ENCODE results near the gene KTI12.

KTI12 gene

DNA sequence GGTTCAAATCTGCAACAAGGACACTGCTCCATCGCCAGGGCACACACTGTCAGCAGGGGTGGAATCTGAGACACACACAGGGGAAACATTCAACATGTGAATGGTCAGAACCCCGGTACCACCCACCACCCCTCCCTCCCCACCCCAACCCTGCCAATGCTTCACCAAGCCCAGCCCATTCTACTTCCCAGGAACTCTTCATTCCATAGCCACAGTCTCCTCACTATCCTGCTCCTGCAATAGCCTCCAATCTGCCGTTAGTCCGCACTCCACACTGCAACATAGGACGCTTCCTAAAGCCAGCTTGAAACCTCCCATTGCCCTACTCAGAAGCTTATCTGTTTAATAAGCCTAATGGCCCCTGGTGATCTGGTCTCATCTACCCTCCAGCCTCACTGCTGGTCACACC lies 35.6 kb downstream of the KTI12 start:
- TF ChIP-seq POLR2AphosphoS5 (IDR thresholded peaks at IDR 0.05; ENCODE audit: low read depth, low read length) (no peak), TAF1 (IDR thresholded peaks at IDR 0.05; ENCODE audit: borderline replicate concordance, insufficient read depth, low read length) (no peak), FOXP2 (optimal IDR thresholded peaks at IDR 0.05; ENCODE audit: borderline replicate concordance, extremely low read depth, extremely low read length, insufficient read depth) (no peak), SIN3A (IDR thresholded peaks at IDR 0.05; ENCODE audit: borderline replicate concordance, insufficient read depth, low read length) (no peak)
- TF ChIP-seq, protein P1, sequence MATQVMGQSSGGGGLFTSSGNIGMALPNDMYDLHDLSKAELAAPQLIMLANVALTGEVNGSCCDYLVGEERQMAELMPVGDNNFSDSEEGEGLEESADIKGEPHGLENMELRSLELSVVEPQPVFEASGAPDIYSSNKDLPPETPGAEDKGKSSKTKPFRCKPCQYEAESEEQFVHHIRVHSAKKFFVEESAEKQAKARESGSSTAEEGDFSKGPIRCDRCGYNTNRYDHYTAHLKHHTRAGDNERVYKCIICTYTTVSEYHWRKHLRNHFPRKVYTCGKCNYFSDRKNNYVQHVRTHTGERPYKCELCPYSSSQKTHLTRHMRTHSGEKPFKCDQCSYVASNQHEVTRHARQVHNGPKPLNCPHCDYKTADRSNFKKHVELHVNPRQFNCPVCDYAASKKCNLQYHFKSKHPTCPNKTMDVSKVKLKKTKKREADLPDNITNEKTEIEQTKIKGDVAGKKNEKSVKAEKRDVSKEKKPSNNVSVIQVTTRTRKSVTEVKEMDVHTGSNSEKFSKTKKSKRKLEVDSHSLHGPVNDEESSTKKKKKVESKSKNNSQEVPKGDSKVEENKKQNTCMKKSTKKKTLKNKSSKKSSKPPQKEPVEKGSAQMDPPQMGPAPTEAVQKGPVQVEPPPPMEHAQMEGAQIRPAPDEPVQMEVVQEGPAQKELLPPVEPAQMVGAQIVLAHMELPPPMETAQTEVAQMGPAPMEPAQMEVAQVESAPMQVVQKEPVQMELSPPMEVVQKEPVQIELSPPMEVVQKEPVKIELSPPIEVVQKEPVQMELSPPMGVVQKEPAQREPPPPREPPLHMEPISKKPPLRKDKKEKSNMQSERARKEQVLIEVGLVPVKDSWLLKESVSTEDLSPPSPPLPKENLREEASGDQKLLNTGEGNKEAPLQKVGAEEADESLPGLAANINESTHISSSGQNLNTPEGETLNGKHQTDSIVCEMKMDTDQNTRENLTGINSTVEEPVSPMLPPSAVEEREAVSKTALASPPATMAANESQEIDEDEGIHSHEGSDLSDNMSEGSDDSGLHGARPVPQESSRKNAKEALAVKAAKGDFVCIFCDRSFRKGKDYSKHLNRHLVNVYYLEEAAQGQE (IDR thresholded peaks at IDR 0.05; ENCODE audit: insufficient read depth in 1 of 2, low read depth in 2 of 2, low read length in 2 of 2), result no peak

DNA sequence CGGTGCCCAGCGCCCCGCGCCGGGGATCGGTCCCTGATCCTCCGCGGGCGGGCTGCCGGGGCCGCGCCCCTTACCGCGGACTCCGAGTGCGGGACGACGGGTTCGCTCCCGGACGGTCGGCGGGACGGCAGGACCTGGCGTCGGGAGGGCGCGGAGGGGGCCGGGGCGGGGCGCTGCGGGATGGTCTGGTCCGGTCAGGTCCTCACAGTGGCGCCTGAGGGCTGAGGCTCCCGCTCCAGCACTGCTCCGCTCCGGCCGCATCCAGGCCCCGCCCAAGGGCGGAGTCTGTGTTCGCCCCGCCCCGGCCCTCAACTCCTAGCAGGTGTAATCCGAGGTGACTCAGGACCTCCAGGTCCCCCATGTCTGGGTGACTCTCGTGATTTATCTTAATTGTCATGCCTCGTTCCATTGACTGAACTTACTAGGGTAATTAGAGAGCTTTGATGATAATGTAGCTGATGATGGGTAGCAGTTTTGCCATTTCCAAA lies 43.1 kb downstream of the KTI12 start, which contains the start of gene RAB3B:
Gene RAB3B (minus strand): TSS at position 223 of the 488 bp plus-strand sequence. CDS start 13,583 bp downstream, outside the sequence.
- no peak for TF ChIP-seq POLR2AphosphoS5 (IDR thresholded peaks at IDR 0.05; ENCODE audit: low read depth, low read length)
- TF ChIP-seq, protein P1 (IDR thresholded peaks at IDR 0.05; ENCODE audit: insufficient read depth in 1 of 2, low read depth in 2 of 2, low read length in 2 of 2), result no peak
- no peak for TF ChIP-seq SIN3A (IDR thresholded peaks at IDR 0.05; ENCODE audit: borderline replicate concordance, insufficient read depth, low read length)
- TF ChIP-seq TAF1 (IDR thresholded peaks at IDR 0.05; ENCODE audit: borderline replicate concordance, insufficient read depth, low read length), result no peak
- TF ChIP-seq FOXP2 (optimal IDR thresholded peaks at IDR 0.05; ENCODE audit: borderline replicate concordance, extremely low read depth, extremely low read length, insufficient read depth), result no peak

DNA sequence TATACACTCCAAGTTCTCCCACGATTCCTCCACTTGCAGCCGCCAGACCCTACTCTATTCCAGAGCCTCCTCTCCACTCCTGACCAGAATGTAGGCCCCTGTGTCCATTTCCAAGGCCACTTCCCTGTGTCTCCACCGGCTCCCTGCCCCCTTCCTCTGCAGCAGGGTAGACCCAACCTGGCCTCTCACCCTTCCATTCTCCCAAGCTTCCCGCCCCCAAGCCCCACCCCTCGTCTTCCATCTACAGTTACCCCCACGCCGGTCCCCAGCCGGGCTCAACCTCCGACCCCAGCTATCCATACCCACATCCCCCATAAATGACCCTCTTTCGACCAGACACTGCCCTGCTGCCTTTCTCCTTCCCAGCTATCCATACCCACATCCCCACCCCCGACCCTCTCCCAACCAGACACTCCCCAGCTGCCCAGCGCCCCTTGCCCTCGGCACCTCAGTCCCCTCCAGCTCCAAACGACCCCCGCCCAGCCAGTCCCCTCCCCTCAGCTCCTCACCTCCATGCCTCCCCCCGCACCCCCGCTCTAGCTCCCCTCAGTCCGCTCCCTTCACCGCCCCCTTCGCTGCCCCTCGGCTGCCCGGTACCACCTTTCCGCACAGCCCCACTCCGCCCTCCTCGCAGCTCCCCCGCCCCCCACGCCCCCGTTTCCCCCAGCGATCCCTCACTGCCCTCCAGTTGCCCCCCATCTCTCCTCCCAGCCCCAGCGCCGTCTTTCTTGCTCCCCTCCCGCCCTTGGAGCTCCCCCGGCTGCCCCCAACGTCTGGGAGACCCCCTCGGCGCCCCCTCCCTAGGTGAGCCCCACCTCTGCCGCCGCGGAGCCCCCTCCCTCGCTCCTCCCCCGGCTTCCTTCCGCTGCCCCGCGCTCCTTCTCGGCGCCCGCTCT lies 43.8 kb downstream of the KTI12 start:
- no peak for TF ChIP-seq SIN3A (IDR thresholded peaks at IDR 0.05; ENCODE audit: borderline replicate concordance, insufficient read depth, low read length)
- no peak for TF ChIP-seq POLR2AphosphoS5 (IDR thresholded peaks at IDR 0.05; ENCODE audit: low read depth, low read length)
- no peak for TF ChIP-seq FOXP2 (optimal IDR thresholded peaks at IDR 0.05; ENCODE audit: borderline replicate concordance, extremely low read depth, extremely low read length, insufficient read depth)
- TF ChIP-seq, protein P1 (IDR thresholded peaks at IDR 0.05; ENCODE audit: insufficient read depth in 1 of 2, low read depth in 2 of 2, low read length in 2 of 2), result no peak
- no peak for TF ChIP-seq TAF1 (IDR thresholded peaks at IDR 0.05; ENCODE audit: borderline replicate concordance, insufficient read depth, low read length)

DNA sequence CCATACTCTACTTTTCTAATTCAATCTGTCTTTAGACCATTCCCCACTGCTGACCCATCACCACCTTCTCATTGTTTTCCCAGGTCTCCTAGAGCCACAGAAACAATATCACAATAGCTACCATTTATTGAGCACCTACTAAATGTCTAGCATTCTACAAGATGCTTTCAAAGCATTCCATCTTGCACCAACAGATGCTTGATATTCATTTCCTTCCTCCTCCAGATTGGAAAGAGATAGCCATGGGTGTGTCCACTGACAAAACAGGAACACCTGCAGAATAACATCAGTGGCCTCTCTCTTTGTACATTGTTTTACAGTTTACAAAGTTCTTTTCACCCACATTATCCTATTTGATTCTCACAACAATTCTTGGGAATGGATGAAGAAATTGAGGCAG lies 45.4 kb downstream of the KTI12 start:
- TF ChIP-seq, protein P1 (IDR thresholded peaks at IDR 0.05; ENCODE audit: insufficient read depth in 1 of 2, low read depth in 2 of 2, low read length in 2 of 2), result no peak
- TF ChIP-seq FOXP2 (optimal IDR thresholded peaks at IDR 0.05; ENCODE audit: borderline replicate concordance, extremely low read depth, extremely low read length, insufficient read depth), result no peak
- TF ChIP-seq POLR2AphosphoS5 (IDR thresholded peaks at IDR 0.05; ENCODE audit: low read depth, low read length), result no peak
- no peak for TF ChIP-seq TAF1 (IDR thresholded peaks at IDR 0.05; ENCODE audit: borderline replicate concordance, insufficient read depth, low read length)
- TF ChIP-seq SIN3A (IDR thresholded peaks at IDR 0.05; ENCODE audit: borderline replicate concordance, insufficient read depth, low read length), result no peak

Measured in PFSK-1 (cell line).